Endodermal cell (in vitro differentiated cells): ENCODE results near the gene NOX5. TPM values are rescaled to one million over a fixed set of nuclear protein-coding genes. Genes with fewer than 3 reads are reported as not detected.

Experiments
- DNase-seq: peaks from one replicate; pipeline ENCODE4 v3.0.0-alpha.2; 2017
- H3K27ac ChIP-seq: 2 replicates; pipeline ENCODE4 v1.5.1; 2013; ENCODE audit warnings: mild to moderate bottlenecking, low read depth, low read length, moderate library complexity
- H3K27me3 ChIP-seq: 2 replicates; pipeline ENCODE4 v1.6.1; 2013; ENCODE audit warnings: mild to moderate bottlenecking, low read length, moderate library complexity; ENCODE audit not compliant: insufficient read depth, control insufficient read depth, poor library complexity, severe bottlenecking
- H3K36me3 ChIP-seq: 2 replicates; pipeline ENCODE4 v1.7.0; 2013; ENCODE audit warnings: mild to moderate bottlenecking, low read length, moderate library complexity; ENCODE audit not compliant: control insufficient read depth, insufficient read depth
- H3K4me1 ChIP-seq: one replicate; pipeline ENCODE4 v1.7.0; 2013; ENCODE audit warnings: low read length; ENCODE audit not compliant: control insufficient read depth, insufficient read depth
- H3K4me3 ChIP-seq: 2 replicates; pipeline ENCODE4 v1.5.1; 2013; ENCODE audit warnings: mild to moderate bottlenecking, low read length, moderate library complexity
- H3K9ac ChIP-seq: 2 replicates; pipeline ENCODE4 v1.6.1; 2013; ENCODE audit warnings: mild to moderate bottlenecking, low read length, moderate library complexity; ENCODE audit not compliant: poor library complexity, severe bottlenecking; ENCODE audit errors: extremely low read depth
- H3K9me3 ChIP-seq: 2 replicates; pipeline ENCODE4 v1.6.1; 2013; ENCODE audit warnings: mild to moderate bottlenecking, low read length, moderate library complexity; ENCODE audit not compliant: control insufficient read depth
- H3K27ac Mint-ChIP-seq: 2 replicates; pipeline ENCODE4 v1.8.0; 2020; ENCODE audit warnings: mixed read lengths
- H3K27me3 Mint-ChIP-seq: 2 replicates; pipeline ENCODE4 v1.8.0; 2021; ENCODE audit warnings: mild to moderate bottlenecking, mixed read lengths; ENCODE audit not compliant: insufficient read depth
- H3K36me3 Mint-ChIP-seq: 2 replicates; pipeline ENCODE4 v1.8.0; 2020; ENCODE audit warnings: low read depth, mixed read lengths
- H3K4me1 Mint-ChIP-seq: 2 replicates; pipeline ENCODE4 v1.8.0; 2020; ENCODE audit warnings: mixed read lengths
- H3K4me3 Mint-ChIP-seq: 2 replicates; pipeline ENCODE4 v1.8.0; 2020; ENCODE audit warnings: mild to moderate bottlenecking, moderate library complexity, mixed read lengths
- H3K9me3 Mint-ChIP-seq: 2 replicates; pipeline ENCODE4 v1.8.0; 2020; ENCODE audit warnings: mild to moderate bottlenecking, mixed read lengths
- WGBS, 2 experiments: methylation state at CpG; one replicate each; pipeline versions ENCODE4 v1.1.5 to v1.1.7; 2013; ENCODE audit warnings: missing lambda C conversion rate in 2 of 2, mixed read lengths in 1 of 2; ENCODE audit not compliant: insufficient coverage in 1 of 2, insufficient read length in 1 of 2; 5-methylcytosine and 5-hydroxymethylcytosine counted together
- total RNA-seq, 2 donors: library from RNA; stranded (reverse); fragmentation: NEBNext Ultra II Directional in 1 of 2; extraction: Animal tissue kit (Norgen Biotek cat#: 25700) in 1 of 2; gene quantifications; 2 replicates in 1 of 2; 3 replicates in 1 of 2; pipeline ENCODE4 v1.2.1, GENCODE V29; 2021
- TF ChIP-seq, protein P1 (sequence below): fragments of 200-600 bp; sonication (generic); conservative IDR thresholded peaks from 2 replicates; pipeline ENCODE4 v1.5.0; 2021; ENCODE audit warnings: antibody characterized with exemption, mild to moderate bottlenecking

Gene NOX5
- total RNA-seq, 2 donors from 2014 or later, result not detected

DNA sequence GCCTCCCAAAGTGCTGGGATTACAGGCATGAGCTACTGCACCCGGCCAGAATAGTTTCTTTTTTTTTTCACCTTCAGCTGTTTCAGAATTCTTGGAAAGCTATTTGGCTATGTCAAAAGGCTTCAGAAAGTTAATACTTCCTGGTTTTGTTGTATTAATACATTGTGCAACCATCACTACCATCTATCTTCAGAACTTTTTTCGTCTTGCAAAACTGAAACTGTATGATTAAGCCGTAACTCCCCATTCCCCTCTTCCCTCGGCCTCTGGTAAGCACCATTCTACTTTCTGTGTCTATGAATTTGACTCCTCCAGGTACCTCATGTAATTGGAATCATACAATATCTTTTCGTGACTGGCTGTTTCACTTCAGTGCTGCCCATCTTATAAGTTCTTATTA, 5.2 kb upstream of the NOX5 start:
- WGBS, 2 experiments, result 92 to 95% methylated on average over 4 to 5 of the region's 5 CpGs
- Histone ChIP-seq H3K36me3 (no peaks in the 10 kb centered on the region), H3K27ac (no peak overlapping the region), H3K9me3 (peaks cover 9% of the 10 kb centered on the region), H3K4me1 (no peaks in the 10 kb centered on the region), H3K4me3 (no peak overlapping the region), H3K27me3 (no peaks in the 10 kb centered on the region), H3K9ac (no peak overlapping the region)
- DNase-seq, result no peak
- H3K36me3 Mint-ChIP-seq, result peaks cover 3% of the 10 kb centered on the region
- H3K4me1 Mint-ChIP-seq, result no peaks in the 10 kb centered on the region
- no peak overlapping the region for H3K4me3 Mint-ChIP-seq
- TF ChIP-seq, protein P1, sequence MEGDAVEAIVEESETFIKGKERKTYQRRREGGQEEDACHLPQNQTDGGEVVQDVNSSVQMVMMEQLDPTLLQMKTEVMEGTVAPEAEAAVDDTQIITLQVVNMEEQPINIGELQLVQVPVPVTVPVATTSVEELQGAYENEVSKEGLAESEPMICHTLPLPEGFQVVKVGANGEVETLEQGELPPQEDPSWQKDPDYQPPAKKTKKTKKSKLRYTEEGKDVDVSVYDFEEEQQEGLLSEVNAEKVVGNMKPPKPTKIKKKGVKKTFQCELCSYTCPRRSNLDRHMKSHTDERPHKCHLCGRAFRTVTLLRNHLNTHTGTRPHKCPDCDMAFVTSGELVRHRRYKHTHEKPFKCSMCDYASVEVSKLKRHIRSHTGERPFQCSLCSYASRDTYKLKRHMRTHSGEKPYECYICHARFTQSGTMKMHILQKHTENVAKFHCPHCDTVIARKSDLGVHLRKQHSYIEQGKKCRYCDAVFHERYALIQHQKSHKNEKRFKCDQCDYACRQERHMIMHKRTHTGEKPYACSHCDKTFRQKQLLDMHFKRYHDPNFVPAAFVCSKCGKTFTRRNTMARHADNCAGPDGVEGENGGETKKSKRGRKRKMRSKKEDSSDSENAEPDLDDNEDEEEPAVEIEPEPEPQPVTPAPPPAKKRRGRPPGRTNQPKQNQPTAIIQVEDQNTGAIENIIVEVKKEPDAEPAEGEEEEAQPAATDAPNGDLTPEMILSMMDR, result no peak
- H3K27ac Mint-ChIP-seq, result no peak overlapping the region
- H3K9me3 Mint-ChIP-seq, result peaks cover 14% of the 10 kb centered on the region
- H3K27me3 Mint-ChIP-seq, result no peaks in the 10 kb centered on the region

DNA sequence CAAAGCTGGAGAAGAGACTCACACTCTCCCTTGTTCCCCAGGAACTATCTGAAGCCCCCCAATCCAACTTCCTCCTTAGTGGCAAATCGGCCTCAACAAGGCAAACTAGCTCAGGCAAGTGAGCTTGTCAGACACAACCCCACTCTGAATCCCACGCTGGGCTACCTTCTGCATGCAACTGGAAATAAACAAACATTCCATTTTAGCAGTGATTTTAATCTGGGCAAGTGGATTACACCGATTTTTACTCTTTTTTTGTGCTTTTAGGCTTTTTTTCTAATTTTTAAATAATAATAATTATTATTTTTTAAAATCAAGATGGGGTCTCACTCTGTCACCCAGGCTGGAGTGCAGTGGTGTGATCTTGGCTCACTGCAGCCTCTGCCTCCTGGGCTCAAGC, 2.9 kb upstream of the NOX5 start:
- Mint-ChIP-seq H3K9me3 (peaks cover 14% of the 10 kb centered on the region), H3K4me3 (no peak overlapping the region), H3K36me3 (peaks cover 3% of the 10 kb centered on the region), H3K27ac (no peak overlapping the region), H3K4me1 (peaks cover 4% of the 10 kb centered on the region), H3K27me3 (peaks cover 2% of the 10 kb centered on the region)
- H3K27me3 ChIP-seq, result no peaks in the 10 kb centered on the region
- H3K4me1 ChIP-seq, result no peaks in the 10 kb centered on the region
- no peak overlapping the region for H3K4me3 ChIP-seq
- TF ChIP-seq, protein P1, result no peak
- DNase-seq, result no peak
- no peak overlapping the region for H3K27ac ChIP-seq
- peaks cover 9% of the 10 kb centered on the region for H3K9me3 ChIP-seq
- H3K9ac ChIP-seq, result no peak overlapping the region
- no peaks in the 10 kb centered on the region for H3K36me3 ChIP-seq
- WGBS, 2 experiments, result 87% methylated on average over 2 to 3 of the region's 3 CpGs

DNA sequence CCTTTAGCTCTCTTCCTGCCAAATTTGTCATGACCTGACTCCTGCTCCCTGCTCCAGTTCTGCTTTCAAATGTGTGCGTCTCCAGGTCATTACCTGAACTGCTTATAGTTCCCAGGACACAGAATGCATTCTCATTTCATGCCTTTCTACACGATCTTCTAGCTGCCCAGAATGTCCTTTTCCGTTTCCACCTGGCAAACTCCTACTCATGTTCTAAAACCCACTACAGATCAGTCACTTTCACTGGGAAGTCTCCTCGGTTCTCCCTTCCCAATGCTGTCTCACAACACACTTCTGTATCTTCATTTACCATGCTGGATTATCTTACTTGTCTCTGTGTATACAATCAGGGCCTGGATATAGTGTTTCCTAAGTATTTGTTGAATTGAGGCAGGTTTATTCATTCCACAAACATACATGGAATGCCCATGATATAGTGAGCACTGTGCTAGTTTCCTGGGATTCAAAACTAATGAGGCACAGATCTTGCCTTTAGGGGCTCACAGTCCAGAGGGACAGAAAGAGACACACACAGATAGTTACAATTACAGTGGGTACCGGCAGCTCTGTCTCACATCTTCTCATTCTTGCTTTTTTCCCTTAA, 1.6 kb upstream of the NOX5 start:
- WGBS, 2 experiments, result 89 to 95% methylated on average over 5 of the region's 5 CpGs
- peaks cover 2% of the 10 kb centered on the region for H3K27me3 Mint-ChIP-seq
- Histone ChIP-seq H3K27me3 (no peaks in the 10 kb centered on the region), H3K9me3 (peaks cover 2% of the 10 kb centered on the region), H3K9ac (no peak overlapping the region), H3K4me1 (no peaks in the 10 kb centered on the region), H3K4me3 (no peak overlapping the region), H3K36me3 (no peaks in the 10 kb centered on the region), H3K27ac (no peak overlapping the region)
- no peak overlapping the region for H3K27ac Mint-ChIP-seq
- H3K4me1 Mint-ChIP-seq, result peaks cover 4% of the 10 kb centered on the region
- H3K9me3 Mint-ChIP-seq, result peaks cover 8% of the 10 kb centered on the region
- DNase-seq, result no peak
- H3K36me3 Mint-ChIP-seq, result no peaks in the 10 kb centered on the region
- H3K4me3 Mint-ChIP-seq, result no peak overlapping the region
- TF ChIP-seq, protein P1, result no peak
